Adrenal gland (tissue), 5 donors: ENCODE measurements around the gene MBD3L2B.
"Not testable (repeated sequence)": the region's sequence is repeated elsewhere in the genome, so short reads cannot be mapped to it uniquely, and the experiment has no call there.

ENCODE experiments used
- CTCF ChIP-seq, 6 experiments: fragments of 450-650 bp in 4 of 6; fragments of 200-600 bp in 2 of 6; sonication (generic) in 1 of 6; IDR thresholded peaks; 1 replicate in 5 of 6; 2 replicates in 1 of 6; pipeline versions ENCODE4 v1.5.1 to v1.8.0; 2016 to 2021; ENCODE audit warnings: antibody characterized with exemption in 6 of 6, mild to moderate bottlenecking in 2 of 6, moderate library complexity in 1 of 6
- POLR2A ChIP-seq, 2 donors: fragments of 450-650 bp; IDR thresholded peaks; one replicate each; pipeline ENCODE4 v1.6.1; 2017; ENCODE audit warnings: antibody characterized with exemption in 2 of 2, mild to moderate bottlenecking in 2 of 2, moderate library complexity in 1 of 2
- donor health status: DM: no; HTN: no; CAD: no.

- TF ChIP-seq POLR2A (IDR thresholded peaks at IDR 0.05), result not testable (repeated sequence)
- TF ChIP-seq CTCF (IDR thresholded peaks at IDR 0.05), result peak in 2 of 6 experiments; percentile 13 to 27
These were observed 45.9 kb upstream of the MBD3L2B start for GRCh38 chr19:7067122-7067521.
